Esophagus muscularis mucosa (tissue), 4 donors: ENCODE measurements around the gene DNM1. TPM values are rescaled to one million over a fixed set of nuclear protein-coding genes. Genes with fewer than 3 reads are reported as not detected.

Source experiments
- DNase-seq: peaks from one replicate; pipeline ENCODE4 v3.0.0-alpha.2; 2017; ENCODE audit errors: extremely low spot score
- H3K27ac ChIP-seq, 4 donors: fragments of 200-600 bp; sonication (generic); replicated peaks in 1 of 4; 1 replicate in 3 of 4; 2 replicates in 1 of 4; pipeline ENCODE4 v1.5.1; 2016 to 2019; ENCODE audit warnings: mild to moderate bottlenecking in 1 of 4
- H3K27me3 ChIP-seq, 4 donors: fragments of 200-600 bp; sonication (generic); one replicate each; pipeline versions ENCODE4 v1.5.1 to v1.6.0; 2016 to 2019
- H3K36me3 ChIP-seq, 4 donors: fragments of 200-600 bp; sonication (generic); one replicate each; pipeline ENCODE4 v1.5.1; 2016 to 2019
- H3K4me1 ChIP-seq, 4 donors: fragments of 200-600 bp; sonication (generic); one replicate each; pipeline ENCODE4 v1.5.1; 2016 to 2019
- H3K4me3 ChIP-seq, 4 donors: fragments of 200-600 bp; sonication (generic); 1 replicate in 2 of 4; 2 replicates in 2 of 4; pipeline ENCODE4 v1.5.1; 2016 to 2019; ENCODE audit warnings: mild to moderate bottlenecking in 4 of 4, moderate library complexity in 1 of 4
- H3K9me3 ChIP-seq, 4 donors: fragments of 200-600 bp; sonication (generic); 1 replicate in 3 of 4; 2 replicates in 1 of 4; pipeline ENCODE4 v1.5.1; 2016 to 2019
- EP300 ChIP-seq: sonication (generic); formaldehyde crosslinking; IDR thresholded peaks from one replicate; pipeline ENCODE4 v1.6.1; 2017; ENCODE audit warnings: antibody characterized with exemption
- POLR2A ChIP-seq: fragments of 450-650 bp; IDR thresholded peaks from one replicate; pipeline ENCODE4 v1.6.1; 2017; ENCODE audit warnings: antibody characterized with exemption, moderate library complexity, mild to moderate bottlenecking, low read depth
- POLR2AphosphoS5 ChIP-seq, 2 donors: sonication (generic); formaldehyde crosslinking; IDR thresholded peaks; one replicate each; pipeline ENCODE4 v1.6.1; 2017; ENCODE audit warnings: antibody characterized with exemption in 2 of 2
- WGBS: methylation state at CpG from one replicate; pipeline ENCODE4 v1.1.5; 2018; 5-methylcytosine and 5-hydroxymethylcytosine counted together
- intact Hi-C: fragments of 100-400 bp; cut with DNase I; formaldehyde crosslinking; loops from one replicate; pipeline ENCODE4 v1.15.1; 2023
- total RNA-seq, 4 donors: library from RNA; depleted of rRNA; stranded (reverse); fragments of >200 nt; gene quantifications; one replicate each; pipeline versions ENCODE4 v1.1.0 to v1.2.1, GENCODE V29; 2016
- TF ChIP-seq, protein P1 (sequence below), 3 experiments: fragments of 200-600 bp in 2 of 3; fragments of 450-650 bp in 1 of 3; sonication (generic) in 2 of 3; IDR thresholded peaks; one replicate each; pipeline ENCODE4 v1.5.1; 2017 to 2019; ENCODE audit warnings: antibody characterized with exemption in 3 of 3, mild to moderate bottlenecking in 2 of 3, moderate library complexity in 1 of 3

Gene DNM1
- total RNA-seq, 4 donors from 2014 or later = 10.9 to 27.0 (median 16.8) TPM

DNA sequence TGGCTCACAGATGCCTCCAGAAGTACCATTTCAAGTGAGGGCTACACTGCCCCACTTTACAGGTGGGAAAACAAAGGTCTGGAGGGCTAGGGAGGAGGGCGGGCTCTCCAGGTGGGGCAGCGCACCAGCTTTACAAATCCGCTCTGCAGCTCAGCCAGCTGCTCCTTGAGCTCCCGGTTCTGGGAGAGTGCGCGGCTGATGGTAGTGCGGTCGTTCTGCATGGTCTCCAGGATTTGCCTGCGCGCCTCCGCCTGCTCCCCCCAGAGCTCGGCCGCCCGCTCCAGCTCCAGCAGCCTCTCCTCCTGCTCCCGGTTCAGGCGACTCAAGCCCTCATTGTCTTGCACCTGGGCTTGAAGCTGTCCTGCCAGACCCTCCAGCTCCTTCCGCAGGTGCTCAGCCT, 57.2 kb downstream of the DNM1 start:
- DNase-seq = no peak
- 93% methylated on average over 9 of the region's 17 CpGs for WGBS
- TF ChIP-seq POLR2A (no peak), EP300 (no peak), POLR2AphosphoS5 (IDR thresholded peaks at IDR 0.05) (no peak)
- TF ChIP-seq, protein P1, sequence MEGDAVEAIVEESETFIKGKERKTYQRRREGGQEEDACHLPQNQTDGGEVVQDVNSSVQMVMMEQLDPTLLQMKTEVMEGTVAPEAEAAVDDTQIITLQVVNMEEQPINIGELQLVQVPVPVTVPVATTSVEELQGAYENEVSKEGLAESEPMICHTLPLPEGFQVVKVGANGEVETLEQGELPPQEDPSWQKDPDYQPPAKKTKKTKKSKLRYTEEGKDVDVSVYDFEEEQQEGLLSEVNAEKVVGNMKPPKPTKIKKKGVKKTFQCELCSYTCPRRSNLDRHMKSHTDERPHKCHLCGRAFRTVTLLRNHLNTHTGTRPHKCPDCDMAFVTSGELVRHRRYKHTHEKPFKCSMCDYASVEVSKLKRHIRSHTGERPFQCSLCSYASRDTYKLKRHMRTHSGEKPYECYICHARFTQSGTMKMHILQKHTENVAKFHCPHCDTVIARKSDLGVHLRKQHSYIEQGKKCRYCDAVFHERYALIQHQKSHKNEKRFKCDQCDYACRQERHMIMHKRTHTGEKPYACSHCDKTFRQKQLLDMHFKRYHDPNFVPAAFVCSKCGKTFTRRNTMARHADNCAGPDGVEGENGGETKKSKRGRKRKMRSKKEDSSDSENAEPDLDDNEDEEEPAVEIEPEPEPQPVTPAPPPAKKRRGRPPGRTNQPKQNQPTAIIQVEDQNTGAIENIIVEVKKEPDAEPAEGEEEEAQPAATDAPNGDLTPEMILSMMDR (IDR thresholded peaks at IDR 0.05) = no peak
- Histone ChIP-seq H3K27ac (no peak overlapping the region), H3K36me3 (peaks cover 60 to 98% (median 90%) of the 10 kb centered on the region in 4 donors), H3K27me3 (no peaks in the 10 kb centered on the region), H3K9me3 (no peaks in the 10 kb centered on the region), H3K4me1 (peaks cover 0 to 4% (median 0%) of the 10 kb centered on the region in 4 donors), H3K4me3 (no peak overlapping the region)
- intact Hi-C loops = no loop called here

DNA sequence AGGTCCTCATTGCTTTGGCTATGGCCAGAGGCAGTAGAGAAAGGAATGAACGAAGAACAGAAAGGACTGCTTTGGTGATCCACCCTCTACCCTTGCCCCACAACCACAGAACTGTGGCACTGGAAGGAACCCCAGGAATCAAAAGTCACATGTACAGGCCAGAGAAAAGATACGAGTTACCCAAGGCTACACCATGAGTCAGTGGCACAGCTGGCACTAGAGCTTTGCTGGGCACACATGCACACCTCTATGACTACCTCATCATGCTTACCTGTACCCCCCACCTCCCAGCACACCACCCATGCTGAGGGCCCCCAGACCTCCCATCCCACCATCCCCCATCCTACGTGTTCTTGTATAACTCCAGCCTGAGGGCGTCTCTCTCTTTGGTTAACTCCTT, 59.5 kb downstream of the DNM1 start:
- intact Hi-C loops = no loop called here
- no peak for DNase-seq
- H3K9me3 ChIP-seq = no peaks in the 10 kb centered on the region
- TF ChIP-seq EP300 (no peak), POLR2AphosphoS5 (IDR thresholded peaks at IDR 0.05) (no peak), POLR2A (no peak)
- TF ChIP-seq, protein P1 (IDR thresholded peaks at IDR 0.05) = no peak
- H3K27me3 ChIP-seq = no peaks in the 10 kb centered on the region
- H3K36me3 ChIP-seq = peaks cover 64 to 99% (median 95%) of the 10 kb centered on the region in 4 donors
- H3K4me3 ChIP-seq = no peak overlapping the region
- H3K4me1 ChIP-seq = no peaks in the 10 kb centered on the region
- 65% methylated on average over 4 of the region's 4 CpGs for whole genome bisulfite sequencing
- H3K27ac ChIP-seq = no peak overlapping the region

DNA sequence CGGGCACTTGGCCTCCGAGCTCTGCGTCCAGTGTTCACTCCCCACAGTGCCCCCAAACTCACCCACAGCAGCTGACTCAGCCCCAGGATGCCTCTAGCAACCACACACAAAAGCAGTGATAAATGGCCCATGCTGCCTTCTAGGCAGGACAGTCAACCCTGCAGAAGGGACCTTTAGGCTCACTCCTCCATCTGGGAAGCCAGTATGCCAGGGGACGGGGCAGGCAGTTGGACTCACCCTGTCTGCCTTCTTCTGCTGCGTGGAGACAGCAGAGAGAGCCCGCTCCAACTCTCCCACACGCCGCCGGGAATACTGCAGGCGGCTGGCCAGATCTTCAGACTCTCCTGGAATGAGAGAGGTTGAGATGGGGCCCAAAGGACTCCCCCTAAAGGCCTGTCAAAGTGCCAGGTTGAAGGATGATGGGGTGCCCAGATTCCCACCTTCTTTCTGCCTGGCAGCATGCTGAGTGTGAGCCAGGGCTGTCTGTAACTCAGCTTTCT, 62.2 kb downstream of the DNM1 start:
- H3K4me3 ChIP-seq = no peak overlapping the region
- WGBS = 97% methylated on average over 6 of the region's 10 CpGs
- no peaks in the 10 kb centered on the region for H3K9me3 ChIP-seq
- H3K27me3 ChIP-seq = no peaks in the 10 kb centered on the region
- intact Hi-C loops = no loop called here
- peaks cover 43 to 98% (median 85%) of the 10 kb centered on the region in 4 donors for H3K36me3 ChIP-seq
- H3K4me1 ChIP-seq = no peaks in the 10 kb centered on the region
- no peak overlapping the region for H3K27ac ChIP-seq
- TF ChIP-seq POLR2AphosphoS5 (IDR thresholded peaks at IDR 0.05) = no peak
- TF ChIP-seq EP300 = no peak
- no peak for TF ChIP-seq POLR2A
- TF ChIP-seq, protein P1 (IDR thresholded peaks at IDR 0.05) = no peak
- no peak for DNase-seq

DNA sequence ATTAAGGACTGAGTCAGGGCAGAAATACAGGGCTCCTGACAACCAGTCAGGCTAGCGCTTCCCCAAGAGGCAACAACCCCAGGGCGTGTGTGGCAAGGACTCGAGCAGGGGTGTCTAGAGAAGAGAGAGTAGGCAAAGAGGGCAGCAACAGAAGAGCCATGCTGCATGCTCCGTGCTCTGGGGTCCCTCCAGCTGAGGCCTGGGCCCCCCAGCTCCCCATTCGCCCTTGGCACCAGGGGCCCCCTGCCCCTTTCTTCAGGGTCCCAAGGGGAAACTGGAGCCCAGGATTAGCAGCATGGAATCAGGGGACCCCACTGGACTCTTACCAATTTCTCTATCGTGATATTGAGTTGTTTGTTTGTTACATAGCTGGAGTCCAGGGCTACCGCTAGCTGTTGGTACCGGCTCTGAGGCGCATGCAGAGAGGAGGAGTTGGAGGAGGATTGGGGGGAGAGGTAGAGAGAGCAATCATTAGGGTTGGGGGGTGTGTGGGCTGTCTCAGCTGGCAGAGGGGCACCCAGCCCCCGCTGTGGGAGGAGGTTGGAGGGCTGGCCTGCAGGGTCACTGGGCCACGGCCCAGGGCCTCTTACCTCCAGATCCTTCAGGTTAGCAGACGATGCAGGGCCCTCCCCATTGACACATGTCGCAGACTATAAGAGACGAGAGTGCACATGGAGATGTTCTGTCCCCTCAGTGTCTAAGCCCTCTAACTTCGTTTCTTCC, 63.9 kb downstream of the DNM1 start:
- intact Hi-C loops = no loop called here
- TF ChIP-seq, protein P1 (IDR thresholded peaks at IDR 0.05) = no peak
- 90% methylated on average over 15 of the region's 15 CpGs for WGBS
- Histone ChIP-seq H3K27me3 (no peaks in the 10 kb centered on the region), H3K9me3 (no peaks in the 10 kb centered on the region), H3K4me1 (peaks cover 0 to 4% (median 0%) of the 10 kb centered on the region in 4 donors), H3K4me3 (no peak overlapping the region), H3K27ac (no peak overlapping the region), H3K36me3 (peaks cover 34 to 96% (median 82%) of the 10 kb centered on the region in 4 donors)
- no peak for DNase-seq
